Activated CD4-positive, alpha-beta T cell treated with anti-CD3 and anti-CD28 coated beads for 36 hours (primary cell): ENCODE data around the gene MT1A. TPM values are rescaled to one million over a fixed set of nuclear protein-coding genes. Genes with fewer than 3 reads are reported as not detected.
A peak's percentile ranks its signal among the peaks of the same experiment; 100 is the strongest.
"Not testable (repeated sequence)": the region's sequence is repeated elsewhere in the genome, so short reads cannot be mapped to it uniquely, and the experiment has no call there.

ENCODE experiments used
- ATAC-seq: fragments of 200-7000 bp; cut with Tn5 transposase; one replicate; pipeline ENCODE4 v1.10.0; 2021; ENCODE audit warnings: mild to moderate bottlenecking, moderate library complexity
- CTCF ChIA-PET: fragments of 350-600 bp; sonication (Branson Sonifier 250); formaldehyde crosslinking; loops from one replicate; lab custom pipeline; 2021; ENCODE audit warnings: antibody characterized with exemption; lab: Charles Lee
- POLR2A ChIA-PET: fragments of 350-600 bp; sonication (Branson Sonifier 250); formaldehyde crosslinking; loops from one replicate; lab custom pipeline; 2021; ENCODE audit warnings: antibody characterized with exemption, inconsistent platforms; lab: Charles Lee
- DNase-seq: peaks from one replicate; pipeline ENCODE4 v3.0.0-alpha.2; 2020
- H3K27ac Mint-ChIP-seq: one replicate; pipeline ENCODE4 v1.8.0; 2021; ENCODE audit warnings: mixed read lengths
- H3K27me3 Mint-ChIP-seq: one replicate; pipeline ENCODE4 v1.8.0; 2021; ENCODE audit warnings: mixed read lengths
- H3K36me3 Mint-ChIP-seq: one replicate; pipeline ENCODE4 v1.8.0; 2021; ENCODE audit warnings: low read depth, mixed read lengths
- H3K4me1 Mint-ChIP-seq: one replicate; pipeline ENCODE4 v1.8.0; 2021; ENCODE audit warnings: mixed read lengths
- H3K4me3 Mint-ChIP-seq: one replicate; pipeline ENCODE4 v1.8.0; 2021; ENCODE audit warnings: mild to moderate bottlenecking, moderate library complexity, mixed read lengths
- H3K9me3 Mint-ChIP-seq: one replicate; pipeline ENCODE4 v1.8.0; 2021; ENCODE audit warnings: low read depth, mixed read lengths
- intact Hi-C, 2 experiments: fragments of 100-400 bp; cut with DNase I in 1 of 2; cut with micrococcal nuclease in 1 of 2; formaldehyde crosslinking; loops; one replicate each; pipeline versions ENCODE4 v1.14.2 to v1.15.1; 2022 to 2024; cut with DNase I, micrococcal nuclease
- total RNA-seq, 2 experiments: library from RNA; stranded (reverse); gene quantifications; one replicate each; pipeline ENCODE4 v1.2.3, GENCODE V29; 2021

Gene MT1A
- total RNA-seq, 2 experiments from 2014 or later: 0.74 to 1.1 TPM

GRCh38 chr16:56653218-56653617 lies 14.8 kb downstream of the MT1A start:
- Mint-ChIP-seq H3K9me3 (no peaks in the 10 kb centered on the region), H3K36me3 (no peaks in the 10 kb centered on the region), H3K4me3 (no peak overlapping the region), H3K4me1 (peaks cover 7% of the 10 kb centered on the region), H3K27ac (no peak overlapping the region), H3K27me3 (peaks cover 17% of the 10 kb centered on the region)
- no peak for ATAC-seq
- intact Hi-C loops: no loop called here
- no peak for DNase-seq
- POLR2A ChIA-PET: no interaction called here
- CTCF ChIA-PET: interaction anchor here (0.9 kb wide), 1 partner anchor 9 kb away, joined by 3 read pairs; no protein-coding TSS in a partner anchor

GRCh38 chr16:56657555-56658326 lies 19.3 kb downstream of the MT1A start, which contains the start of gene MT1F:
Gene MT1F (plus strand): TSS chr16:56657959. CDS start chr16:56658059, 100 bp downstream.
- Mint-ChIP-seq H3K4me3 (peak within 1 kb of the TSS; percentile 79), H3K27me3 (peaks cover 2% of the 10 kb centered on the region), H3K27ac (peak within 1 kb of the TSS; percentile 76), H3K9me3 (no peaks in the 10 kb centered on the region), H3K36me3 (no peaks in the 10 kb centered on the region), H3K4me1 (peaks cover 16% of the 10 kb centered on the region)
- ATAC-seq (peak; percentile 85), DNase-seq (peak; percentile 84)
- POLR2A ChIA-PET: interaction anchor here (0.6 to 1.2 kb wide), 3 partner anchors 14 to 32 kb away, joined by 3 to 5 read pairs (median 3); partner anchors contain the start of genes MT1E and MT1X
- intact Hi-C loops: loop anchor here (1.0 to 2.0 kb wide), 7 partner anchors 14 to 80 kb away; partner anchors contain the start of genes MT1X (in 2 of the 2), MT2A (in 2 of the 2) and MT1E (in 1 of the 2)
- CTCF ChIA-PET: interaction anchor here (0.9 kb wide), 1 partner anchor 81 kb away, joined by 3 read pairs; no protein-coding TSS in a partner anchor

DNA sequence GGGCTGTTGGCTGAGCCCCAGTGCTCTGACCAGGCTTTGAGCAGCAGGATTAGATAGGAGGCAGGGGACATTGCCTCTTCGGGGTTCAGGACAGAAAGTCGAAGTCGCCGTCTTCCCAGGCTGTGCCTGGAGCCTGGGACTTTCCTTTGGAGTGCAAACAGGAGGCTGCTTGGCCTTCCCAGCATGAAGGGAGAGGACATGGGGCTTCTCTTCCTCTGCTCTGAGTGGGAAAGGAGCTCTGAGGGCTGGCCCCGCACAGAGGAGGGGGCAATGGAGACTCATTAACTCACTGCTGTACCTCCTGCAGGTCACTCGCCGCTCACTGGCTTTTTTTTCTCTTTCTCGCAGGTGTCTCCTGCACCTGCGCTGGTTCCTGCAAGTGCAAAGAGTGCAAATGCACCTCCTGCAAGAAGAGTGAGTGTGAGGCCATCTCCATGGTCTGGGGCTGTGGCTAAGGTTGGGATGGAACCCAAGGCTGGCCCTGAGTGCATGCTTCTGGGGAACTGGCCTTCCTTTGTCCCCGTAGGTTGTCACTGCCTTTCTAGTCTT lies 19.9 kb downstream of the MT1A start:
- Mint-ChIP-seq H3K36me3 (no peaks in the 10 kb centered on the region), H3K4me3 (peak overlapping the region; percentile 79), H3K4me1 (peaks cover 18% of the 10 kb centered on the region), H3K9me3 (no peaks in the 10 kb centered on the region), H3K27me3 (peaks cover 2% of the 10 kb centered on the region), H3K27ac (peak overlapping the region; percentile 76)
- ATAC-seq (no peak), DNase-seq (no peak)
- ChIA-PET POLR2A (interaction anchor here (0.6 to 1.2 kb wide), 2 partner anchors 15 to 24 kb away, joined by 3 read pairs; partner anchors contain the start of gene MT1X), CTCF (interaction anchor here (0.9 kb wide), 1 partner anchor 81 kb away, joined by 3 read pairs; no protein-coding TSS in a partner anchor)
- intact Hi-C loops: no loop called here

GRCh38 chr16:56662357-56663354 lies 24.2 kb downstream of the MT1A start:
- ATAC-seq: peak; percentile 59
- intact Hi-C loops: loop anchor here in 1 of 2 experiments (1.0 kb wide), 1 partner anchor 20 kb away; the partner anchor contains the start of gene MT1X
- POLR2A ChIA-PET: interaction anchor here (1.5 kb wide), 1 partner anchor 13 kb away, joined by 5 read pairs; no protein-coding TSS in a partner anchor
- Mint-ChIP-seq H3K9me3 (no peaks in the 10 kb centered on the region), H3K27ac (peak overlapping the region; percentile 3), H3K27me3 (peaks cover 23% of the 10 kb centered on the region), H3K4me3 (peak overlapping the region; percentile 59), H3K36me3 (no peaks in the 10 kb centered on the region), H3K4me1 (peaks cover 17% of the 10 kb centered on the region)
- peak; percentile 68 for DNase-seq
- CTCF ChIA-PET: interaction anchor here (0.5 to 2.6 kb wide), 6 partner anchors 20 to 253 kb away, joined by 3 to 7 read pairs (median 3); partner anchors contain the start of genes MT1E and MT1X

DNA sequence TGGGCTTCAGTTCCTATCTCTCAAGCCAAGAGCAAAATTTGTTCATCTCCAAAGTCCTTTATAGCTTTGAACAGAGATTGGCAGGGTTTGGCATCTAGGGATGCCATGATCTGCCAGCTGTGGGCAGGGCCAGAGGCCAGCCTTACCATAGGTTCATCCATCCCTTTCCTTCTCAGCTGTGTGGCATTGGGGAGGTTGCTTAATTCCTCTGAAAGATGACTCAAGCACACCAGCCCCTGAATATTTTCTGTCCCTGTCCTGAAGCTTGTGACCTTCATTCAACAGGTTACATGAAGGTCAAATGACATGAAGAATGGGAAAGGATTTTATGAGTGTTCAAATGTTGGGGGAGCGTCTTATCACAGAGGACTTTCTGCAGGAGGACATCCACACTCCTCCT lies 26.0 kb downstream of the MT1A start:
- no peak for ATAC-seq
- CTCF ChIA-PET: no interaction called here
- intact Hi-C loops: no loop called here
- DNase-seq: no peak
- Mint-ChIP-seq H3K27ac (no peak overlapping the region), H3K9me3 (no peaks in the 10 kb centered on the region), H3K4me3 (no peak overlapping the region), H3K4me1 (peaks cover 22% of the 10 kb centered on the region), H3K36me3 (no peaks in the 10 kb centered on the region), H3K27me3 (peaks cover 39% of the 10 kb centered on the region)
- POLR2A ChIA-PET: no interaction called here

- H3K9me3 Mint-ChIP-seq, ATAC-seq, CTCF ChIA-PET, H3K27ac Mint-ChIP-seq, DNase-seq, POLR2A ChIA-PET, H3K4me3 Mint-ChIP-seq, intact Hi-C loops, H3K36me3 Mint-ChIP-seq: not testable (repeated sequence)
- peaks cover 26% of the 10 kb centered on the region for H3K4me1 Mint-ChIP-seq
- H3K27me3 Mint-ChIP-seq: peaks cover 47% of the 10 kb centered on the region
These were observed 27.1 kb downstream of the MT1A start for GRCh38 chr16:56665286-56666261.

- Mint-ChIP-seq H3K36me3 (no peaks in the 10 kb centered on the region), H3K4me1 (peaks cover 19% of the 10 kb centered on the region), H3K9me3 (no peaks in the 10 kb centered on the region), H3K27ac (no peak within 1 kb of the TSS), H3K27me3 (peaks cover 63% of the 10 kb centered on the region), H3K4me3 (peak within 1 kb of the TSS; percentile 50)
- ATAC-seq (peak; percentile 70), DNase-seq (peak; percentile 69)
- POLR2A ChIA-PET: no interaction called here
- intact Hi-C loops: loop anchor here (1.0 to 2.0 kb wide), 3 partner anchors 14 to 43 kb away; partner anchors contain the start of genes MT1X (in 2 of the 2) and MT1E (in 1 of the 2)
- CTCF ChIA-PET: interaction anchor here (1.1 to 1.3 kb wide), 2 partner anchors 10 to 11 kb away, joined by 3 to 5 read pairs; no protein-coding TSS in a partner anchor
These were observed 29.4 kb downstream of the MT1A start, which contains the start of gene MT1G for GRCh38 chr16:56667581-56668571. Gene MT1G (minus strand): TSS chr16:56668065. CDS start chr16:56667993, 72 bp downstream.

DNA sequence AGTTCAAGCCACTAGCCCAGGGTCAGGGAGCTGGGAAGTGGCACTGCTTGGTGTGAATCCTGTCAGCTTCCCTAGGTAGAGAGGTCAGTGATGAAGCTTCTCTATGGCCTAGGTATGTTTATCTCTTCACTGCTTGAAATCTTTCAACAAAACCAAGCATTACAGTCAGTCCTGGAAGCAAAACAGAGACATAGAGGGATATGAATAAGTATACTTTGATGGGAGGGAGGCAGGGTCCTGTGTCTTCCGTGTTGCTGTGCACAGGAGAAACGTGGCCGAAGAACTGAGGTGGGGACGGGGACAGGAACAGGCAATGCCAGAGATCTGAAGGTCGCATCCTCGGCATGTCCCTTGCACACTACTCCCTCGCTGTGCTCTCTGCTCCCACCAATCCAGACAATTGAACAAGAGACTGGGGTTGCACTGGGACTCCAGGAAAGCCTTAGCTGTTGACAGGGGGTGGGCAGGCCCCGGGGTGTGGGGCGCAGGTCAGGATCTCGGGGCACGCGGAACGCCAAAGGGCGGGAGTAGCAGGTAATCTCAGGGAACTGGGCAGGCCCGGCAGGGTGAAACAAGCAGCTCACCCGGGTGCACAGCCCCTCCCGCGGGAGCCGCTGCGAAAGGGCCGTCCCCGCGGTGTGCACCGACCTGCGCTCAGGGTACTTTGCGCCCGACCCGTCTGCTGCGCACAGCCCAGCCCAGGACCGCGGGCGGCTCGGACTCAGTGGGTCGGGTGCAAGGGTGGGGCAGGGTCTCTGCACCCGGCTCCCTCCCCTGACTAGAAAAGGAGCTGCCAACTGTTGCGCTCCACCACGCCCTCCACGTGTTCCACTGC lies 30.8 kb downstream of the MT1A start, which contains the start of gene MT1H:
MT1H (plus strand) TSS at position 810 of the 835 bp plus-strand sequence. CDS start 71 bp downstream, outside the sequence.
- no peaks in the 10 kb centered on the region for H3K36me3 Mint-ChIP-seq
- H3K27ac Mint-ChIP-seq: no peak within 1 kb of the TSS
- peaks cover 18% of the 10 kb centered on the region for H3K4me1 Mint-ChIP-seq
- intact Hi-C loops: loop anchor here (2.0 kb wide), 2 partner anchors 14 to 44 kb away; partner anchors contain the start of genes MT1E (in 1 of the 2) and MT1X (in 1 of the 2)
- H3K27me3 Mint-ChIP-seq: peaks cover 70% of the 10 kb centered on the region
- ChIA-PET POLR2A (interaction anchor here (0.6 to 1.0 kb wide), 3 partner anchors 13 to 747 kb away, joined by 4 to 5 read pairs (median 4); partner anchors contain the start of genes MT1X and MT2A), CTCF (interaction anchor here (1.3 kb wide), 1 partner anchor 10 kb away, joined by 5 read pairs; no protein-coding TSS in a partner anchor)
- H3K9me3 Mint-ChIP-seq: no peaks in the 10 kb centered on the region
- ATAC-seq (peak; percentile 43), DNase-seq (peak; percentile 45)
- no peak within 1 kb of the TSS for H3K4me3 Mint-ChIP-seq
